Panc1 (cell line): ENCODE data around the gene PGAM2. TPM values are rescaled to one million over a fixed set of nuclear protein-coding genes. Genes with fewer than 3 reads are reported as not detected.

Experiments
- ATAC-seq: fragments of 200-7000 bp; cut with Tn5 transposase; 2 replicates; pipeline ENCODE4 v1.9.1; 2020; ENCODE audit warnings: mild to moderate bottlenecking, moderate library complexity
- BruUV-seq: library from RNA; stranded (reverse); fragments of 400-500 nt; replicated peaks from 2 replicates; lab custom pipeline; 2021; lab: Mats Ljungman, UMichigan
- CTCF ChIA-PET: fragments of 300-600 bp; sonication (Branson Sonifier 250); formaldehyde crosslinking; loops from one replicate; lab custom pipeline; 2022; ENCODE audit warnings: antibody characterized with exemption; lab: Charles Lee
- POLR2A ChIA-PET: fragments of 300-600 bp; sonication (Branson Sonifier 250); formaldehyde crosslinking; loops from one replicate; lab custom pipeline; 2022; ENCODE audit warnings: antibody characterized with exemption; lab: Charles Lee
- DNase-seq: peaks from one replicate; pipeline ENCODE4 v3.0.0-alpha.2; 2010; ENCODE audit warnings: low read depth, low spot score
- H3K27ac ChIP-seq: 2 replicates; pipeline ENCODE4 v1.5.1; 2011; ENCODE audit warnings: mild to moderate bottlenecking, low read length, inconsistent platforms
- H3K27me3 ChIP-seq: fragments of 200-500 bp; sonication (Bioruptor generic); 2 replicates; pipeline ENCODE4 v1.6.0; 2014; ENCODE audit warnings: low read length, inconsistent platforms; ENCODE audit not compliant: control insufficient read depth, insufficient read depth
- H3K36me3 ChIP-seq: fragments of 200-500 bp; sonication (Bioruptor generic); 2 replicates; pipeline ENCODE4 v1.5.1; 2014; ENCODE audit warnings: inconsistent platforms, mild to moderate bottlenecking, low read length, moderate library complexity; ENCODE audit not compliant: control insufficient read depth, insufficient read depth
- H3K4me1 ChIP-seq: 2 replicates; pipeline ENCODE4 v1.5.1; 2011; ENCODE audit warnings: inconsistent platforms, mild to moderate bottlenecking, low read length, moderate library complexity; ENCODE audit not compliant: control insufficient read depth, insufficient read depth
- H3K4me3 ChIP-seq, 2 experiments: 2 replicates each; pipeline ENCODE4 v1.5.1; 2011 to 2012; ENCODE audit warnings: low read depth in 2 of 2, low read length in 2 of 2, mild to moderate bottlenecking in 2 of 2, inconsistent platforms in 1 of 2, moderate library complexity in 1 of 2
- H3K9me3 ChIP-seq: fragments of 200-500 bp; sonication (Bioruptor generic); 2 replicates; pipeline ENCODE4 v1.5.1; 2014; ENCODE audit warnings: low read depth, mild to moderate bottlenecking, inconsistent platforms, low read length, moderate library complexity; ENCODE audit not compliant: control insufficient read depth, insufficient read depth
- CTCF ChIP-seq: fragments of 450-650 bp; IDR thresholded peaks from 2 replicates; pipeline ENCODE4 v1.5.1; 2017; ENCODE audit warnings: mild to moderate bottlenecking
- POLR2AphosphoS5 ChIP-seq: IDR thresholded peaks from 2 replicates; pipeline ENCODE4 v1.6.1; 2012; ENCODE audit warnings: mild to moderate bottlenecking, low read depth, low read length, moderate library complexity
- REST ChIP-seq, 2 experiments: IDR thresholded peaks; 2 replicates each; pipeline ENCODE4 v1.6.1; 2011 to 2012; ENCODE audit warnings: low read depth in 2 of 2, control low read depth in 1 of 2, low read length in 1 of 2, mild to moderate bottlenecking in 1 of 2, moderate library complexity in 1 of 2; ENCODE audit not compliant: insufficient read depth in 1 of 2
- SIN3A ChIP-seq: IDR thresholded peaks from 2 replicates; pipeline ENCODE4 v1.6.1; 2012; ENCODE audit warnings: low read depth, mild to moderate bottlenecking, low read length, moderate library complexity, borderline replicate concordance; ENCODE audit not compliant: insufficient read depth
- TCF7L2 ChIP-seq: IDR thresholded peaks from 2 replicates; pipeline ENCODE4 v1.6.1; 2011; ENCODE audit warnings: mild to moderate bottlenecking, low read depth, low read length, inconsistent platforms
- in situ Hi-C: cut with HindIII; loops from 2 replicates; pipeline ENCODE4 v1.10.0; 2016; ENCODE audit warnings: low sequenced_read_pairs, low pct_unique_long_range_greater_than_20kb
- intact Hi-C: fragments of 100-400 bp; cut with micrococcal nuclease; formaldehyde crosslinking; loops from one replicate; pipeline ENCODE4 v1.10.0; 2022; ENCODE audit not compliant: unreplicated experiment
- total RNA-seq: library from RNA; stranded (reverse); gene quantifications from one replicate; pipeline ENCODE4 v1.2.1, GENCODE V29; 2021; ENCODE audit not compliant: unreplicated experiment

Gene PGAM2
- total RNA-seq, 1 experiment from 2014 or later: 1.3 TPM

- BruUV-seq: no TSS peak
- POLR2A ChIA-PET: interaction anchor here (0.6 to 0.7 kb wide), 2 partner anchors 19 to 42 kb away, joined by 3 to 9 read pairs; no protein-coding TSS in a partner anchor
- peaks cover 15% of the 10 kb centered on the region for H3K4me1 ChIP-seq
- CTCF ChIA-PET: interaction anchor here (1.4 kb wide), 1 partner anchor 11 kb away, joined by 3 read pairs; no protein-coding TSS in a partner anchor
- ATAC-seq: no peak
- no peaks in the 10 kb centered on the region for H3K36me3 ChIP-seq
- in situ Hi-C loops: no loop called here
- no peaks in the 10 kb centered on the region for H3K9me3 ChIP-seq
- no peaks in the 10 kb centered on the region for H3K27me3 ChIP-seq
- TF ChIP-seq TCF7L2 (no peak), SIN3A (no peak), CTCF (no peak), REST (IDR thresholded peaks at IDR 0.05; ENCODE audit: insufficient read depth in 1 of 2, low read depth in 2 of 2, low read length in 1 of 2) (no peak), POLR2AphosphoS5 (no peak)
- no peak overlapping the region for H3K4me3 ChIP-seq
- no peak for DNase-seq
- H3K27ac ChIP-seq: no peak overlapping the region
- intact Hi-C loops: no loop called here
These were observed 33.0 kb upstream of the PGAM2 start for GRCh38 chr7:44098092-44099068.

GRCh38 chr7:44097064-44097932 lies 31.9 kb upstream of the PGAM2 start:
- in situ Hi-C loops: no loop called here
- POLR2A ChIA-PET: interaction anchor here (0.6 kb wide), 1 partner anchor 20 kb away, joined by 3 read pairs; no protein-coding TSS in a partner anchor

More at GRCh38 chr7:44097064-44097932, 31.9 kb upstream of the PGAM2 start:
- H3K36me3 ChIP-seq: no peaks in the 10 kb centered on the region
- no peaks in the 10 kb centered on the region for H3K27me3 ChIP-seq
- peak; percentile 30 for ATAC-seq
- no peak for TF ChIP-seq TCF7L2
- TF ChIP-seq CTCF: no peak
- no peak for TF ChIP-seq SIN3A
- no peak for TF ChIP-seq REST (IDR thresholded peaks at IDR 0.05; ENCODE audit: insufficient read depth in 1 of 2, low read depth in 2 of 2, low read length in 1 of 2)
- TF ChIP-seq POLR2AphosphoS5: no peak
- H3K9me3 ChIP-seq: no peaks in the 10 kb centered on the region
- no peak overlapping the region for H3K27ac ChIP-seq
- DNase-seq: no peak
- CTCF ChIA-PET: interaction anchor here (0.6 to 1.4 kb wide), 2 partner anchors 10 to 116 kb away, joined by 3 to 4 read pairs; no protein-coding TSS in a partner anchor
- H3K4me1 ChIP-seq: peaks cover 15% of the 10 kb centered on the region
- no peak overlapping the region for H3K4me3 ChIP-seq
- BruUV-seq: no TSS peak
- intact Hi-C loops: no loop called here
